ELR (cell line): Measurements from ENCODE around the gene ITGA5.

ENCODE experiments used
- DNase-seq: peaks from one replicate; pipeline ENCODE4 v3.0.0-alpha.2; 2015; ENCODE audit warnings: low read depth

The ITGA5 gene

DNA sequence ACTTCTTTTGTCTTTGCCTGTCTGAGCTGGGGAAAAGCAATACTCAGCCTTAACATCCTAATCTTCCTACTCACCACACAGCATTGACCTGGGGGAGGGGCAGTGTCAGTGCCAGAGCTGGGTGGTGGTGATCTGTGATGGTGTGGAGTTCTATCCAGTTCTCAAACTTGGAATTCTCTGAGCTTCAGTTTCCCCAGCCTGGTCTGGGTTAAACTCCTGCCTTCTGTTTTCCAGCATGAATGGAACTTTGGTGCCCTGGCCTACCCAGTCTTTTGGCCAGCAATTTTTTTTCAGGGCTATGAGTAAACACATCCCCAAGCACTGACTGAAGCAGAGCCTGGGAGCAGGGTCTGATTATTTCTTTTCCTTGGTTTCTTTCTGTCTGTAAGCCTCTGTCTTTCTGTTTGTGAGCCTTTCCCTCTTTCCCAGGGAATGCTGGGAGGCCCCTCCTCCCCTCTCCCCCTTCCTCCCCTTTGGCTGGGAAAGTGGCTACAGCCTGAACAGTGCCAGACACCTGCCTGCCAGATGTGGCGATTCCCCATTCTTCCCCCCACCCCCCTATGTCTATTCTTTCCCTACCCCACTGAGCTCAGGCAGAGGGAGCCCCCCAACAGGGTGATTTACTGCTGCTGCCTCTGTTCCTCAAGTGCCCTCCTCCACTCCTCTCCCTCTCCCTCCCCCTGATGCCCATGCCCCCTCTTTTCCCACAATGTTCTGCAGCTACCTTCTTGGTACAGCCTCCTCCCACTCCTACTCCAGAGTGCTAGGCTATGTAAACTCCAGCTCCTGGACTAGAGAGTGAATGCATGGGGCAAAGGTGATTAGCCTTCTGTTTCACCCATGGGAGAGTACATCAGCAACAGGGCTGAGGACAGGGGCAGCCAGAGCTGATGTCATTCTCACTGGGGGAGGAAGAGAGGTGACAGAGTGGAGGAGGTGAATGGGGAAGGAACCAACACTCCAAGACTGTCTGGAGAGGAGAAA is 65.9 kb downstream of the ITGA5 start:
- DNase-seq, result no peak

DNA sequence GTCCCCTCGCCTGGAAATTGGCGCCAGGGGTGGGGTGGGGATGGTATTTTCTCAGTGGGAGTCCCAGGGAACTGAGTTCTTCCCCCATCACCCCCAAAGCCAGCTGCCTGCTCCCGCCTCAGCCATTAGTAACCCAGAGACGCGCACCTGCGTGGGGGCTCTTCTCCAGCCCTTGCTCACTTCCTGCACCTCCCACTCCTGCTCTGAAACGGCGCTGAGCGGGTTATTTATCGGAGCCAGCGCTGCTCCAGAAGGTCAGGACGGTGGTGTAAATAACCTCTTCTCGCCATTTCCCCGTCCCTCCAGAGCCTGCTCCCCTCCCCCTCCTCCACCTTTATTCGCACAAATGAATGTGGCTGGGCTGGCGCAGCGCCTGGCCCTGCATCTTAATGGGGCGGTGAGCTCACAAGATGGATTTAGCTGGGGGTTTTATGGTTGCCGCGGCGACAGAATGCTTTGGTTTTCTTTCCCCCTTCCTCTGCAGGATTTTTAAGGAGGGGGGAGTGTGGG is 67.0 kb downstream of the ITGA5 start:
- peak; percentile 27 for DNase-seq

- DNase-seq, result no peak
Observed at GRCh38 chr12:54351341-54351740, 67.7 kb downstream of the ITGA5 start.

- DNase-seq, result no peak
Observed at GRCh38 chr12:54350743-54351142, 68.3 kb downstream of the ITGA5 start.

DNA sequence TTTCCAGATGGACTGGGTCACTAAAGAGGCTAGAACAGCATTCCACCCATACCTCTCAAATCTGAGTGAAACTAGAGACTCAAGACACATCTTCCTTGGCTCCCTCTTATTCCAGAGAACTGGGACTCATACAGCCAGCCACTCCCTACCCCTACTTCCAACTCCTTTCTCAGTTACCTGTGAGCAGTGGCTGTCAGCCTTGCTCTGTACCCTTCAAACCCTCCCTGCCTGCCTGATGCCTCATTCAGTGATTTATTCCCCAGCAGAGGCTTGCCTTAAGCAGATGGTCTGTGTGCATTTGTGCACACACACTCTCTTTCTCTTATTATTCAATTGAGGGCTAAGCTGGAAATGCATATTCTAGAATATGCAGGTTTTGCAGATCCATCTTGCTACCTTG is 69.4 kb downstream of the ITGA5 start:
- DNase-seq, result no peak

GRCh38 chr12:54349036-54349435 is 70.0 kb downstream of the ITGA5 start:
- DNase-seq, result no peak
